ENCODE data around the gene ATG2B.
A peak's percentile ranks its signal among the peaks of the same experiment; 100 is the strongest.

Gene ATG2B

GRCh38 chr14:96370528-96370927 lies 7.4 kb upstream of the ATG2B start:
- Histone ChIP-seq H3K36me3 (ENCODE audit: control insufficient read depth, insufficient read depth, low read length) (no peaks in the 10 kb centered on the region), H3K9ac (ENCODE audit: low read depth, low read length) (no peak overlapping the region), H3K4me1 (ENCODE audit: control insufficient read depth, insufficient read depth, low read length) (no peaks in the 10 kb centered on the region), H3K9me3 (ENCODE audit: control insufficient read depth, insufficient read depth, low read length) (no peaks in the 10 kb centered on the region), H3K27me3 (ENCODE audit: control insufficient read depth, insufficient read depth, low read length) (no peaks in the 10 kb centered on the region), H3K4me3 (ENCODE audit: low read depth, low read length) (no peak overlapping the region)

GRCh38 chr14:96368534-96368933 lies 5.4 kb upstream of the ATG2B start:
- Histone ChIP-seq H3K9ac (ENCODE audit: low read depth, low read length) (no peak overlapping the region), H3K4me3 (ENCODE audit: low read depth, low read length) (no peak overlapping the region), H3K27me3 (ENCODE audit: control insufficient read depth, insufficient read depth, low read length) (no peaks in the 10 kb centered on the region), H3K36me3 (ENCODE audit: control insufficient read depth, insufficient read depth, low read length) (no peaks in the 10 kb centered on the region), H3K9me3 (ENCODE audit: control insufficient read depth, insufficient read depth, low read length) (no peaks in the 10 kb centered on the region), H3K4me1 (ENCODE audit: control insufficient read depth, insufficient read depth, low read length) (peaks cover 5% of the 10 kb centered on the region)

GRCh38 chr14:96364962-96365361 lies 1.8 kb upstream of the ATG2B start:
- H3K36me3 ChIP-seq (ENCODE audit: control insufficient read depth, insufficient read depth, low read length): no peaks in the 10 kb centered on the region
- H3K9ac ChIP-seq (ENCODE audit: low read depth, low read length): no peak overlapping the region
- no peak overlapping the region for H3K4me3 ChIP-seq (ENCODE audit: low read depth, low read length)

GRCh38 chr14:96363751-96364336 lies 703 bp upstream of the ATG2B start:
- Histone ChIP-seq H3K9me3 (ENCODE audit: control insufficient read depth, insufficient read depth, low read length) (no peaks in the 10 kb centered on the region), H3K9ac (ENCODE audit: low read depth, low read length) (peak overlapping the region; percentile 48), H3K27me3 (ENCODE audit: control insufficient read depth, insufficient read depth, low read length) (no peaks in the 10 kb centered on the region), H3K4me1 (ENCODE audit: control insufficient read depth, insufficient read depth, low read length) (peaks cover 5% of the 10 kb centered on the region), H3K36me3 (ENCODE audit: control insufficient read depth, insufficient read depth, low read length) (no peaks in the 10 kb centered on the region), H3K4me3 (ENCODE audit: low read depth, low read length) (peak overlapping the region; percentile 95)

More at GRCh38 chr14:96364962-96365361, 1.8 kb upstream of the ATG2B start:
- Histone ChIP-seq H3K9me3 (ENCODE audit: control insufficient read depth, insufficient read depth, low read length) (no peaks in the 10 kb centered on the region), H3K4me1 (ENCODE audit: control insufficient read depth, insufficient read depth, low read length) (peaks cover 5% of the 10 kb centered on the region), H3K27me3 (ENCODE audit: control insufficient read depth, insufficient read depth, low read length) (no peaks in the 10 kb centered on the region)

- Histone ChIP-seq H3K36me3 (ENCODE audit: control insufficient read depth, insufficient read depth, low read length) (no peaks in the 10 kb centered on the region), H3K9me3 (ENCODE audit: control insufficient read depth, insufficient read depth, low read length) (no peaks in the 10 kb centered on the region), H3K27me3 (ENCODE audit: control insufficient read depth, insufficient read depth, low read length) (no peaks in the 10 kb centered on the region), H3K4me1 (ENCODE audit: control insufficient read depth, insufficient read depth, low read length) (peaks cover 5% of the 10 kb centered on the region), H3K4me3 (ENCODE audit: low read depth, low read length) (peak overlapping the region; percentile 88), H3K9ac (ENCODE audit: low read depth, low read length) (peak overlapping the region; percentile 55)
Observed at GRCh38 chr14:96362071-96362964, 823 bp downstream of the ATG2B start.

GRCh38 chr14:96359959-96360358 lies 3.2 kb downstream of the ATG2B start:
- H3K4me1 ChIP-seq (ENCODE audit: control insufficient read depth, insufficient read depth, low read length): peaks cover 3% of the 10 kb centered on the region
- H3K36me3 ChIP-seq (ENCODE audit: control insufficient read depth, insufficient read depth, low read length): no peaks in the 10 kb centered on the region
- no peak overlapping the region for H3K4me3 ChIP-seq (ENCODE audit: low read depth, low read length)

GRCh38 chr14:96357216-96357615 lies 5.9 kb downstream of the ATG2B start:
- Histone ChIP-seq H3K9me3 (ENCODE audit: control insufficient read depth, insufficient read depth, low read length) (no peaks in the 10 kb centered on the region), H3K4me3 (ENCODE audit: low read depth, low read length) (no peak overlapping the region), H3K27me3 (ENCODE audit: control insufficient read depth, insufficient read depth, low read length) (no peaks in the 10 kb centered on the region), H3K9ac (ENCODE audit: low read depth, low read length) (no peak overlapping the region), H3K36me3 (ENCODE audit: control insufficient read depth, insufficient read depth, low read length) (no peaks in the 10 kb centered on the region), H3K4me1 (ENCODE audit: control insufficient read depth, insufficient read depth, low read length) (no peaks in the 10 kb centered on the region)

More at GRCh38 chr14:96359959-96360358, 3.2 kb downstream of the ATG2B start:
- Histone ChIP-seq H3K27me3 (ENCODE audit: control insufficient read depth, insufficient read depth, low read length) (no peaks in the 10 kb centered on the region), H3K9ac (ENCODE audit: low read depth, low read length) (no peak overlapping the region), H3K9me3 (ENCODE audit: control insufficient read depth, insufficient read depth, low read length) (no peaks in the 10 kb centered on the region)

GRCh38 chr14:96354246-96354645 lies 8.9 kb downstream of the ATG2B start:
- Histone ChIP-seq H3K9ac (ENCODE audit: low read depth, low read length) (no peak overlapping the region), H3K9me3 (ENCODE audit: control insufficient read depth, insufficient read depth, low read length) (no peaks in the 10 kb centered on the region), H3K36me3 (ENCODE audit: control insufficient read depth, insufficient read depth, low read length) (no peaks in the 10 kb centered on the region), H3K4me1 (ENCODE audit: control insufficient read depth, insufficient read depth, low read length) (peaks cover 10% of the 10 kb centered on the region), H3K4me3 (ENCODE audit: low read depth, low read length) (no peak overlapping the region), H3K27me3 (ENCODE audit: control insufficient read depth, insufficient read depth, low read length) (no peaks in the 10 kb centered on the region)

- H3K4me1 ChIP-seq (ENCODE audit: control insufficient read depth, insufficient read depth, low read length): peaks cover 13% of the 10 kb centered on the region
- no peak overlapping the region for H3K9ac ChIP-seq (ENCODE audit: low read depth, low read length)
- H3K9me3 ChIP-seq (ENCODE audit: control insufficient read depth, insufficient read depth, low read length): no peaks in the 10 kb centered on the region
- no peaks in the 10 kb centered on the region for H3K36me3 ChIP-seq (ENCODE audit: control insufficient read depth, insufficient read depth, low read length)
- H3K4me3 ChIP-seq (ENCODE audit: low read depth, low read length): no peak overlapping the region
- no peaks in the 10 kb centered on the region for H3K27me3 ChIP-seq (ENCODE audit: control insufficient read depth, insufficient read depth, low read length)
Observed at GRCh38 chr14:96352708-96353107, 10.4 kb downstream of the ATG2B start.

- no peaks in the 10 kb centered on the region for H3K9me3 ChIP-seq (ENCODE audit: control insufficient read depth, insufficient read depth, low read length)
- H3K9ac ChIP-seq (ENCODE audit: low read depth, low read length): no peak overlapping the region
- no peak overlapping the region for H3K4me3 ChIP-seq (ENCODE audit: low read depth, low read length)
- H3K27me3 ChIP-seq (ENCODE audit: control insufficient read depth, insufficient read depth, low read length): no peaks in the 10 kb centered on the region
- H3K36me3 ChIP-seq (ENCODE audit: control insufficient read depth, insufficient read depth, low read length): no peaks in the 10 kb centered on the region
- peaks cover 13% of the 10 kb centered on the region for H3K4me1 ChIP-seq (ENCODE audit: control insufficient read depth, insufficient read depth, low read length)
Observed at GRCh38 chr14:96351986-96352385, 11.2 kb downstream of the ATG2B start.

- Histone ChIP-seq H3K27me3 (ENCODE audit: control insufficient read depth, insufficient read depth, low read length) (no peaks in the 10 kb centered on the region), H3K4me1 (ENCODE audit: control insufficient read depth, insufficient read depth, low read length) (peaks cover 13% of the 10 kb centered on the region), H3K36me3 (ENCODE audit: control insufficient read depth, insufficient read depth, low read length) (no peaks in the 10 kb centered on the region), H3K4me3 (ENCODE audit: low read depth, low read length) (no peak overlapping the region), H3K9ac (ENCODE audit: low read depth, low read length) (peak overlapping the region; percentile 4), H3K9me3 (ENCODE audit: control insufficient read depth, insufficient read depth, low read length) (no peaks in the 10 kb centered on the region)
Observed at GRCh38 chr14:96349286-96350075, 13.7 kb downstream of the ATG2B start.
